HepG2 (cell line): ENCODE data around the gene NSMCE1.

ENCODE experiments used
- ETV6 ChIP-seq: sonication (generic); formaldehyde crosslinking; conservative IDR thresholded peaks from 2 replicates; pipeline ENCODE4 v1.4.0; 2020; ENCODE audit warnings: missing genetic modification reagents
- FOSL1 ChIP-seq: sonication (generic); formaldehyde crosslinking; IDR thresholded peaks from 2 replicates; pipeline ENCODE4 v1.9.0; 2021; ENCODE audit warnings: missing genetic modification reagents, borderline replicate concordance
- NONO ChIP-seq, 2 experiments: fragments of 450-650 bp in 1 of 2; sonication (generic) in 1 of 2; formaldehyde crosslinking in 1 of 2; IDR thresholded peaks in 1 of 2; conservative IDR thresholded peaks in 1 of 2; 2 replicates each; pipeline versions ENCODE4 v1.6.1 to v1.8.0; 2017 to 2022; ENCODE audit warnings: mild to moderate bottlenecking in 1 of 2, missing genetic modification reagents in 1 of 2, moderate library complexity in 1 of 2
- POLR2A ChIP-seq, 2 experiments: IDR thresholded peaks; 2 replicates each; pipeline ENCODE4 v1.6.1; 2011; ENCODE audit warnings: low read depth in 2 of 2, low read length in 2 of 2, mild to moderate bottlenecking in 1 of 2, moderate library complexity in 1 of 2; ENCODE audit not compliant: insufficient read depth in 1 of 2
- SIN3A ChIP-seq: IDR thresholded peaks from 2 replicates; pipeline ENCODE4 v1.6.1; 2011; ENCODE audit warnings: low read depth, mild to moderate bottlenecking, control low read depth, low read length, borderline replicate concordance
- SMARCE1 ChIP-seq: fragments of 450-650 bp; IDR thresholded peaks from 2 replicates; pipeline ENCODE4 v1.6.1; 2017; ENCODE audit warnings: borderline replicate concordance
- TARDBP ChIP-seq: sonication (generic); formaldehyde crosslinking; IDR thresholded peaks from 2 replicates; pipeline ENCODE4 v1.8.0; 2022; ENCODE audit warnings: mild to moderate bottlenecking, missing genetic modification reagents
- TBX3 ChIP-seq: fragments of 450-650 bp; IDR thresholded peaks from 2 replicates; pipeline ENCODE4 v1.6.1; 2017; ENCODE audit warnings: antibody characterized with exemption, mild to moderate bottlenecking, inconsistent platforms, borderline replicate concordance
- ZBTB8A ChIP-seq: sonication (generic); formaldehyde crosslinking; IDR thresholded peaks from 2 replicates; pipeline ENCODE4 v1.4.0; 2020; ENCODE audit warnings: mild to moderate bottlenecking, low read depth, missing genetic modification reagents, borderline replicate concordance
- ZEB1 ChIP-seq: IDR thresholded peaks from 2 replicates; pipeline ENCODE4 v1.6.1; 2012; ENCODE audit warnings: mild to moderate bottlenecking, low read depth, inconsistent platforms; ENCODE audit not compliant: insufficient replicate concordance
- ZNF343 ChIP-seq: sonication (generic); formaldehyde crosslinking; IDR thresholded peaks from 2 replicates; pipeline ENCODE4 v1.4.0; 2020; ENCODE audit warnings: mild to moderate bottlenecking, missing genetic modification reagents
- TF ChIP-seq, protein P1 (sequence below): sonication (generic); formaldehyde crosslinking; IDR thresholded peaks from 2 replicates; pipeline ENCODE4 v1.4.0; 2020; ENCODE audit warnings: missing genetic modification reagents, mild to moderate bottlenecking, borderline replicate concordance

DNA sequence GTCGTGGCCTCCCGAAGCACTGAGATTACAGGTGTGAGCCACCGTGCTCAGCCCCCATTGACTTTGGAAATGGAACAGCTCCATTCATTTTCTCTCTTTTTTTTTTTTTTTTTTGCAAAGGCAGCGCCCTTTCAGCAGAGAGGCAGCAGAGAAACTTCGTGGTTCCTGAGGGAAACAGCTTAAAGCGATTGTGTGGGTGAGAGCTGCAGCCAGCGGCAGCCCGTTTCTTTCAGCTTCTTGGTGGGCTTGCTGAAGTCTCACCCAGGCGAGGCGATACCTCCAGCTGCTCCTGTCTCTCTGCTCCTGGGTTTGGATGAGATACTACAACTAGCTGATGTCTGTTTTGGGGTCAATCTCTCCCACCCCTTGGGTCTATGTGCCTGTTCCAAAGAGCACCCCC, 57.5 kb downstream of the NSMCE1 start:
- TF ChIP-seq ZNF343 (CRISPR knock-in tag) (no peak), ZEB1 (no peak), FOSL1 (CRISPR knock-in tag) (no peak), SIN3A (no peak), ZBTB8A (CRISPR knock-in tag) (no peak), ETV6 (CRISPR knock-in tag) (no peak), TBX3 (no peak), SMARCE1 (no peak), NONO (IDR thresholded peaks at IDR 0.05) (no peak), NONO (CRISPR knock-in tag; conservative IDR thresholded peaks at IDR 0.05) (no peak), TARDBP (CRISPR knock-in tag) (no peak), POLR2A (IDR thresholded peaks at IDR 0.05; ENCODE audit: insufficient read depth in 1 of 2, low read depth in 2 of 2, low read length in 2 of 2) (no peak)
- TF ChIP-seq, protein P1, sequence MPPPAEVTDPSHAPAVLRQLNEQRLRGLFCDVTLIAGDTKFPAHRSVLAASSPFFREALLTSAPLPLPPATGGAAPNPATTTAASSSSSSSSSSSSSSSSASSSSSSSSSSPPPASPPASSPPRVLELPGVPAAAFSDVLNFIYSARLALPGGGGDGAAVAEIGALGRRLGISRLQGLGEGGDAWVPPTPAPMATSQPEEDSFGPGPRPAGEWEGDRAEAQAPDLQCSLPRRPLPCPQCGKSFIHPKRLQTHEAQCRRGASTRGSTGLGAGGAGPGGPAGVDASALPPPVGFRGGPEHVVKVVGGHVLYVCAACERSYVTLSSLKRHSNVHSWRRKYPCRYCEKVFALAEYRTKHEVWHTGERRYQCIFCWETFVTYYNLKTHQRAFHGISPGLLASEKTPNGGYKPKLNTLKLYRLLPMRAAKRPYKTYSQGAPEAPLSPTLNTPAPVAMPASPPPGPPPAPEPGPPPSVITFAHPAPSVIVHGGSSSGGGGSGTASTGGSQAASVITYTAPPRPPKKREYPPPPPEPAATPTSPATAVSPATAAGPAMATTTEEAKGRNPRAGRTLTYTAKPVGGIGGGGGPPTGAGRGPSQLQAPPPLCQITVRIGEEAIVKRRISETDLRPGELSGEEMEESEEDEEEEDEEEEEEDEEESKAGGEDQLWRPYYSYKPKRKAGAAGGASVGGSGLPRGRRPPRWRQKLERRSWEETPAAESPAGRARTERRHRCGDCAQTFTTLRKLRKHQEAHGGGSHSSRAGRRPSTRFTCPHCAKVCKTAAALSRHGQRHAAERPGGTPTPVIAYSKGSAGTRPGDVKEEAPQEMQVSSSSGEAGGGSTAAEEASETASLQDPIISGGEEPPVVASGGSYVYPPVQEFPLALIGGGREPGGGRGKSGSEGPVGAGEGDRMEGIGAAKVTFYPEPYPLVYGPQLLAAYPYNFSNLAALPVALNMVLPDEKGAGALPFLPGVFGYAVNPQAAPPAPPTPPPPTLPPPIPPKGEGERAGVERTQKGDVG, result no peak
